ENCODE measurements around the gene PCNA.

Gene PCNA

GRCh38 chr20:5119435-5120184 is at the start of gene PCNA:
TSS of gene PCNA (minus strand) at chr20:5119958. CDS start at chr20:5119798, 160 bp downstream.
- DNase-seq, result peak; percentile 86 to 98

GRCh38 chr20:5168651-5169396 is 49.1 kb upstream of the PCNA start:
- peak; percentile 91 to 93 for DNase-seq

GRCh38 chr20:5164645-5165625 is 45.2 kb upstream of the PCNA start:
- peak in 1 of 2 experiments; percentile 16 for DNase-seq

- no peak for DNase-seq
Observed at GRCh38 chr20:5161536-5162164, 41.9 kb upstream of the PCNA start.

GRCh38 chr20:5160882-5161281 is 41.1 kb upstream of the PCNA start:
- DNase-seq, result no peak

GRCh38 chr20:5159928-5160327 is 40.2 kb upstream of the PCNA start:
- no peak for DNase-seq

GRCh38 chr20:5156675-5157448 is 37.1 kb upstream of the PCNA start:
- no peak for DNase-seq

GRCh38 chr20:5155404-5155803 is 35.6 kb upstream of the PCNA start:
- no peak for DNase-seq

- DNase-seq, result no peak
Observed at GRCh38 chr20:5154543-5154925, 34.8 kb upstream of the PCNA start.

- no peak for DNase-seq
Observed at GRCh38 chr20:5153612-5154542, 34.1 kb upstream of the PCNA start.

GRCh38 chr20:5153152-5153467 is 33.4 kb upstream of the PCNA start:
- DNase-seq, result no peak

GRCh38 chr20:5150226-5151076 is 30.7 kb upstream of the PCNA start:
- no peak for DNase-seq

GRCh38 chr20:5149892-5150225 is 30.1 kb upstream of the PCNA start:
- no peak for DNase-seq

GRCh38 chr20:5148581-5148980 is 28.8 kb upstream of the PCNA start:
- no peak for DNase-seq

- DNase-seq, result no peak
Observed at GRCh38 chr20:5146871-5147592, 27.3 kb upstream of the PCNA start.

- no peak for DNase-seq
Observed at GRCh38 chr20:5146099-5146668, 26.4 kb upstream of the PCNA start.

- DNase-seq, result no peak
Observed at GRCh38 chr20:5145365-5146098, 25.8 kb upstream of the PCNA start.

- DNase-seq, result no peak
Observed at GRCh38 chr20:5143851-5144250, 24.1 kb upstream of the PCNA start.

Data from NCI-H187 (cell line).